Measurements from ENCODE around the gene AKT1. TPM values are rescaled to one million over a fixed set of nuclear protein-coding genes. Genes with fewer than 3 reads are reported as not detected.

Gene AKT1
- total and polyA plus RNA-seq, 12 donors: 66.4 to 300 (median 195) TPM

DNA sequence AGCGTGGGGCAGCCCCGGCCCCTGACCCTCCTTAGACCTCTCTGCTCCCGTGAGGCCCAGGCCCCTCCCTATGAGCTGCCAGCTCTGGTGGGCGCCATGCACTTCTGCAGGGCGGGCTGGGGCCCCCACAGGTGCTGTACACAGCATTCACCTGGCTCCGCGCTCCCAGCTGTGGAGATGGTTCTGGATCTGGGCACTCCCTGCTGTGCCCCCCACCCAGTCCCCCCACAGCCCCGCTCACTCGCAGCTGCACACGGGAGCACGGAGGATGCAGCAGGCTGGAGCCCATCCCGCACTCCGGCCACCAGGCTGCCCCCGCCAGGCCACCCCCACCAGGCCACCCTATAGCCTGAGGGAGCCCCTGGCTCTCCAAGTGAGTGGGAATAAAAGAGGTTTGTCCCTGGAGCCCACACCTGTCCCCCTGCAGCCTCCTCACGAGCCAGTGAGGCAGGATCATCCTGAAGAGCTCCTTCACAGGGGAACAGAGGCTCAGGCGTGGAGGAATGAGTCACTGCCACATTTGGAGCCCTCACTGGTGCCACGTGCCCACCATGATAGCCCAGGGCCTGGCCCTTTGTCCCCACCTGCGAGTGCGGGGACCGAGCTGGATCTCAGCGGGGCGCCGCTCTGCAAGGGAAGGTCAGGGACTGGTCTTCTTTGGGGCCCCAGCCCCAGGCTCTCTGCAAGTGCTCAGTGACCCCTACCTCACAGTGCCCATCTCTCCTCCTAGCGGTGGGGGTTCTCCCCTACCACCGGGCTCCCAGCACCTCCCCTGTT lies 69.6 kb downstream of the AKT1 start:
- Histone ChIP-seq H3K27me3 (no peaks in the 10 kb centered on the region), H3K4me1 (replicated peaks in 1 of 2) (peaks cover 26 to 32% of the 10 kb centered on the region in 2 donors), H3K4me3 (no peak overlapping the region), H3K36me3 (replicated peaks in 1 of 2) (no peaks in the 10 kb centered on the region), H3K9me3 (replicated peaks in 1 of 3) (no peaks in the 10 kb centered on the region), H3K27ac (no peak overlapping the region)
- TF ChIP-seq, protein P1, sequence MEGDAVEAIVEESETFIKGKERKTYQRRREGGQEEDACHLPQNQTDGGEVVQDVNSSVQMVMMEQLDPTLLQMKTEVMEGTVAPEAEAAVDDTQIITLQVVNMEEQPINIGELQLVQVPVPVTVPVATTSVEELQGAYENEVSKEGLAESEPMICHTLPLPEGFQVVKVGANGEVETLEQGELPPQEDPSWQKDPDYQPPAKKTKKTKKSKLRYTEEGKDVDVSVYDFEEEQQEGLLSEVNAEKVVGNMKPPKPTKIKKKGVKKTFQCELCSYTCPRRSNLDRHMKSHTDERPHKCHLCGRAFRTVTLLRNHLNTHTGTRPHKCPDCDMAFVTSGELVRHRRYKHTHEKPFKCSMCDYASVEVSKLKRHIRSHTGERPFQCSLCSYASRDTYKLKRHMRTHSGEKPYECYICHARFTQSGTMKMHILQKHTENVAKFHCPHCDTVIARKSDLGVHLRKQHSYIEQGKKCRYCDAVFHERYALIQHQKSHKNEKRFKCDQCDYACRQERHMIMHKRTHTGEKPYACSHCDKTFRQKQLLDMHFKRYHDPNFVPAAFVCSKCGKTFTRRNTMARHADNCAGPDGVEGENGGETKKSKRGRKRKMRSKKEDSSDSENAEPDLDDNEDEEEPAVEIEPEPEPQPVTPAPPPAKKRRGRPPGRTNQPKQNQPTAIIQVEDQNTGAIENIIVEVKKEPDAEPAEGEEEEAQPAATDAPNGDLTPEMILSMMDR (IDR thresholded peaks at IDR 0.05): no peak
- TF ChIP-seq POLR2A (IDR thresholded peaks at IDR 0.05): no peak
- intact Hi-C loops (cut with DNase I): no loop called here
- WGBS, 4 donors: 83 to 95% (median 87%) methylated on average over 11 to 25 of the region's 25 CpGs
- DNase-seq: no peak

- Histone ChIP-seq H3K4me3 (peak overlapping the region in 1 of 4 donors; percentile 69), H3K27me3 (no peaks in the 10 kb centered on the region), H3K4me1 (replicated peaks in 1 of 2) (peaks cover 26 to 32% of the 10 kb centered on the region in 2 donors), H3K36me3 (replicated peaks in 1 of 2) (no peaks in the 10 kb centered on the region), H3K27ac (no peak overlapping the region), H3K9me3 (replicated peaks in 1 of 3) (no peaks in the 10 kb centered on the region)
- DNase-seq: peak in 2 of 7 donors; percentile 37 to 39
- TF ChIP-seq, protein P1 (IDR thresholded peaks at IDR 0.05): no peak
- no peak for TF ChIP-seq POLR2A (IDR thresholded peaks at IDR 0.05)
- 15 to 82% (median 47%) methylated on average over 2 to 24 of the region's 24 CpGs for WGBS, 4 donors
- intact Hi-C loops (cut with DNase I): no loop called here
Observed at GRCh38 chr14:104724981-104725771, 70.4 kb downstream of the AKT1 start.

- peaks cover 0 to 2% of the 10 kb centered on the region in 2 donors for H3K36me3 ChIP-seq (replicated peaks in 1 of 2)
- H3K27ac ChIP-seq: peak overlapping the region in 3 of 5 donors; percentile 57 to 77 (median 73)
- DNase-seq: peak in 6 of 7 donors; percentile 48 to 72 (median 58)
- H3K4me1 ChIP-seq (replicated peaks in 1 of 2): peaks cover 26 to 32% of the 10 kb centered on the region in 2 donors
- intact Hi-C loops (cut with DNase I): no loop called here
- WGBS, 4 donors: 7 to 42% (median 8%) methylated on average over 2 to 27 of the region's 27 CpGs
- peak overlapping the region in 2 of 4 donors; percentile 40 to 69 for H3K4me3 ChIP-seq
- H3K27me3 ChIP-seq: no peaks in the 10 kb centered on the region
- TF ChIP-seq, protein P1 (IDR thresholded peaks at IDR 0.05): no peak
- TF ChIP-seq POLR2A (IDR thresholded peaks at IDR 0.05): no peak
- H3K9me3 ChIP-seq (replicated peaks in 1 of 3): no peaks in the 10 kb centered on the region
Observed at GRCh38 chr14:104724407-104724980, 71.1 kb downstream of the AKT1 start.
